Measurements from ENCODE around the gene ACOT11. TPM values are rescaled to one million over a fixed set of nuclear protein-coding genes. Genes with fewer than 3 reads are reported as not detected.

Gene ACOT11
- total and polyA plus RNA-seq, 10 of the 15 experiments (the other 5 are each of a cell fraction or from before 2014, with no cell fraction given), result 0.04 to 0.85 (median 0.39) TPM; not detected in 1

- TF ChIP-seq E2F4 (IDR thresholded peaks at IDR 0.05; ENCODE audit: low read depth, low read length) (no peak), ZNF274 (IDR thresholded peaks at IDR 0.05; ENCODE audit: insufficient read depth, insufficient read length) (no peak), E2F8 (IDR thresholded peaks at IDR 0.05; ENCODE audit: low read depth, partially characterized antibody) (no peak), SREBF2 (IDR thresholded peaks at IDR 0.05; ENCODE audit: low read length) (no peak)
Measured at GRCh38 chr1:54570161-54570560, 22.1 kb downstream of the ACOT11 start (continued).

- H4K20me1 ChIP-seq (ENCODE audit: control insufficient read depth, insufficient read depth), result no peaks in the 10 kb centered on the region
- CTCF ChIA-PET, result interaction anchor here (0.6 kb wide), 1 partner anchor 84 kb away, joined by 3 read pairs; no protein-coding TSS in a partner anchor
- ATAC-seq, result no peak
- H3K27ac ChIP-seq (ENCODE audit: control insufficient read depth, insufficient read depth), result no peak overlapping the region
- no peak for DNase-seq (ENCODE audit: low read depth, low spot score)
- H3K36me3 ChIP-seq (ENCODE audit: control insufficient read depth in 2 of 2, insufficient read depth in 2 of 2, low read length in 1 of 2), result no peaks in the 10 kb centered on the region
- SMC1A ChIA-PET (ENCODE audit: uncharacterized antibody, unreplicated experiment), result no interaction called here
- H3K4me3 ChIP-seq, result no peak overlapping the region
- POLR2A ChIA-PET, result no interaction called here
- intact Hi-C loops (cut with micrococcal nuclease; ENCODE audit: unreplicated experiment), result no loop called here
- no peak overlapping the region for H2AFZ ChIP-seq (ENCODE audit: control insufficient read depth, low read depth, low read length)
- RAD21 ChIA-PET (ENCODE audit: unreplicated experiment), result no interaction called here
- in situ Hi-C loops (cut with MboI), result no loop called here
- H3K79me2 ChIP-seq (ENCODE audit: control insufficient read depth, insufficient read depth, low read length), result no peaks in the 10 kb centered on the region
- H3K4me2 ChIP-seq (ENCODE audit: control insufficient read depth, insufficient read depth), result no peak overlapping the region
- H3K9me3 ChIP-seq (replicated peaks; ENCODE audit: control insufficient read depth, insufficient read depth, low read length), result no peaks in the 10 kb centered on the region
- no TSS peak for BruUV-seq (replicated peaks)
- H3K4me1 ChIP-seq (ENCODE audit: control insufficient read depth, insufficient read depth, low read length), result no peaks in the 10 kb centered on the region; the same call in 1 of the 2 replicates
- no peaks in the 10 kb centered on the region for H3K27me3 ChIP-seq (replicated peaks in 1 of 2; ENCODE audit: control insufficient read depth in 2 of 2, insufficient read depth in 2 of 2, low read length in 1 of 2)
- WGBS (ENCODE audit: insufficient coverage, insufficient replicate concordance, low lambda C conversion rate, missing lambda C conversion rate), result 87% methylated on average over 3 of the region's 3 CpGs
- no peak overlapping the region for H3K9ac ChIP-seq (ENCODE audit: control insufficient read depth, insufficient read depth, low read length)
- no peak for FAIRE-seq
- TF ChIP-seq GATAD2B (conservative IDR thresholded peaks at IDR 0.05; ENCODE audit: low read depth) (no peak), BCL11A (IDR thresholded peaks at IDR 0.05; ENCODE audit: low read depth, low read length) (no peak), ASH2L (IDR thresholded peaks at IDR 0.05; ENCODE audit: borderline replicate concordance, low read depth) (no peak), HDGF (IDR thresholded peaks at IDR 0.05) (no peak), E2F8 (IDR thresholded peaks at IDR 0.05; ENCODE audit: low read depth, partially characterized antibody) (no peak), SREBF2 (IDR thresholded peaks at IDR 0.05; ENCODE audit: low read length) (no peak), CHD1 (IDR thresholded peaks at IDR 0.05; ENCODE audit: low read depth, low read length) (no peak), MYC (IDR thresholded peaks at IDR 0.05; ENCODE audit: insufficient read depth, insufficient read length, insufficient replicate concordance, low read length, severe bottlenecking) (no peak), PML (IDR thresholded peaks at IDR 0.05; ENCODE audit: low read length) (no peak), LARP7 (IDR thresholded peaks at IDR 0.05) (no peak), SP1 (IDR thresholded peaks at IDR 0.05; ENCODE audit: low read depth, low read length) (no peak), BCL3 (IDR thresholded peaks at IDR 0.05; ENCODE audit: borderline replicate concordance, insufficient read depth, low read depth, low read length, poor library complexity, severe bottlenecking) (no peak)
Measured at GRCh38 chr1:54571326-54571725, 23.3 kb downstream of the ACOT11 start.
